HS-5 (cell line): Measurements from ENCODE around the gene TWF2.
A peak's percentile ranks its signal among the peaks of the same experiment; 100 is the strongest.

Experiments used
- DNase-seq: peaks from one replicate; pipeline ENCODE4 v3.0.0-alpha.2; 2012; ENCODE audit warnings: low read depth

The TWF2 gene

DNA sequence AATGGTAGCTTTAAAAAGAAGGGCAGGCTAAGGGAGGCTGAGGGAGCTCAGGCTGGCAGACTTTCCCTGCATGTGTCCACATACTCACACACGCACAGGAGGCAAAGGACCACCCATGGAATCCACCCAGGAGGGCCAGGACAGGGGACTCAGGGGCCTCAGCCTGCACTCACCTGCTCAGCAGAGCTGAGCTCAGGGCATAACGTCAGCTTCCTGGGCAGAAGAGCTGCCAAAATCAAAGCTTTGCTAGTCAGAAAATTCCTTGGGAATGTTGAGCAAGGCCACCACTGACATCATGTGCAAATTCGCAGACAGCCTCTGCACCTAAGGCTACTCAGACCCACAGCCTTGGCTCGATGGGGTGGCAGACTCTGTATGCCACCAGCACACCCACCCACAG, 57.4 kb downstream of the TWF2 start:
- DNase-seq, result peak; percentile 30
